Smooth muscle cell (in vitro differentiated cells): Measurements from ENCODE around the gene RSPRY1. TPM values are rescaled to one million over a fixed set of nuclear protein-coding genes. Genes with fewer than 3 reads are reported as not detected.
"Not testable (repeated sequence)": the region's sequence is repeated elsewhere in the genome, so short reads cannot be mapped to it uniquely, and the experiment has no call there.

Source experiments
- DNase-seq: peaks from one replicate; lab custom pipeline; 2025; ENCODE audit not compliant: unreplicated experiment; lab: John Stamatoyannopoulos, UW
- H2AFZ ChIP-seq: fragments of 200-600 bp; sonication (generic); 2 replicates; pipeline ENCODE4 v1.6.0; 2016; ENCODE audit warnings: antibody characterized with exemption, low read depth, mild to moderate bottlenecking
- H3F3A ChIP-seq: fragments of 200-600 bp; sonication (generic); 2 replicates; pipeline ENCODE4 v1.6.0; 2017; ENCODE audit warnings: antibody characterized with exemption, low read depth
- H3K27ac ChIP-seq: fragments of 200-600 bp; sonication (generic); 2 replicates; pipeline ENCODE4 v1.5.1; 2016; ENCODE audit warnings: low read depth, mild to moderate bottlenecking
- H3K27me3 ChIP-seq: fragments of 200-600 bp; sonication (generic); 2 replicates; pipeline ENCODE4 v1.6.1; 2016; ENCODE audit warnings: low read depth, mild to moderate bottlenecking
- H3K36me3 ChIP-seq: fragments of 200-600 bp; sonication (generic); 2 replicates; pipeline ENCODE4 v1.5.1; 2016; ENCODE audit warnings: low read depth
- H3K4me1 ChIP-seq: fragments of 200-600 bp; sonication (generic); 2 replicates; pipeline ENCODE4 v1.5.1; 2016; ENCODE audit warnings: low read depth
- H3K4me2 ChIP-seq: fragments of 200-600 bp; sonication (generic); 2 replicates; pipeline ENCODE4 v1.6.0; 2016; ENCODE audit warnings: mild to moderate bottlenecking
- H3K4me3 ChIP-seq: fragments of 200-600 bp; sonication (generic); 2 replicates; pipeline ENCODE4 v1.5.1; 2016; ENCODE audit warnings: mild to moderate bottlenecking
- H3K79me2 ChIP-seq: fragments of 200-600 bp; sonication (generic); 2 replicates; pipeline ENCODE4 v1.6.0; 2016; ENCODE audit warnings: low read depth, mild to moderate bottlenecking
- H3K9ac ChIP-seq: fragments of 200-600 bp; sonication (generic); 2 replicates; pipeline ENCODE4 v1.6.0; 2016; ENCODE audit warnings: low read depth
- H3K9me3 ChIP-seq: fragments of 200-600 bp; sonication (generic); replicated peaks from 2 replicates; pipeline ENCODE4 v1.5.1; 2016; ENCODE audit warnings: low read depth
- H4K20me1 ChIP-seq: fragments of 200-600 bp; sonication (generic); 2 replicates; pipeline ENCODE4 v1.6.0; 2016; ENCODE audit warnings: low read depth
- CTCF ChIP-seq: fragments of 200-600 bp; sonication (generic); IDR thresholded peaks from 2 replicates; pipeline ENCODE4 v1.5.1; 2017; ENCODE audit warnings: borderline replicate concordance, mild to moderate bottlenecking, antibody characterized with exemption; ENCODE audit not compliant: insufficient read depth, poor library complexity, severe bottlenecking
- WGBS: methylation state at CpG from one replicate; pipeline ENCODE4 v1.1.7; 2016; ENCODE audit warnings: low lambda C conversion rate; 5-methylcytosine and 5-hydroxymethylcytosine counted together
- polyA plus RNA-seq: library from polyadenylated mRNA; unstranded; fragments of >200 nt; fragmentation: Nextera tagmentation; extraction: Ambion mirVana; gene quantifications from 2 replicates; pipeline ENCODE4 v1.2.1, GENCODE V29; 2016
- total RNA-seq: library from RNA; depleted of rRNA; stranded (reverse); fragments of >200 nt; gene quantifications from 2 replicates; pipeline ENCODE4 v1.2.3, GENCODE V29; 2014

The RSPRY1 gene
- total and polyA plus RNA-seq, 2 experiments from 2014 or later, result 42.0 to 57.1 TPM

- Histone ChIP-seq H3K9ac (no peak overlapping the region), H3K4me1 (peaks cover 20% of the 10 kb centered on the region), H3F3A (no peaks in the 10 kb centered on the region), H3K27ac (no peak overlapping the region), H3K4me2 (no peak overlapping the region), H3K9me3 (no peaks in the 10 kb centered on the region), H3K79me2 (no peaks in the 10 kb centered on the region), H3K4me3 (no peak overlapping the region), H4K20me1 (no peaks in the 10 kb centered on the region), H2AFZ (no peak overlapping the region), H3K27me3 (no peaks in the 10 kb centered on the region), H3K36me3 (no peaks in the 10 kb centered on the region)
- DNase-seq, result no peak
- no peak for TF ChIP-seq CTCF
- WGBS, result 94% methylated on average over 11 of the region's 11 CpGs
These were observed 78.8 kb downstream of the RSPRY1 start for GRCh38 chr16:57264950-57265371.

- 83% methylated on average over 16 of the region's 16 CpGs for WGBS
These were observed 79.9 kb downstream of the RSPRY1 start for GRCh38 chr16:57265850-57266530.

GRCh38 chr16:57266531-57267260 lies 80.6 kb downstream of the RSPRY1 start:
- no peaks in the 10 kb centered on the region for H3K27me3 ChIP-seq
- peaks cover 11% of the 10 kb centered on the region for H3K4me1 ChIP-seq
- no peak overlapping the region for H3K9ac ChIP-seq
- H3K36me3 ChIP-seq, result no peaks in the 10 kb centered on the region
- no peaks in the 10 kb centered on the region for H4K20me1 ChIP-seq
- H3K27ac ChIP-seq, result no peak overlapping the region
- no peaks in the 10 kb centered on the region for H3K79me2 ChIP-seq
- no peak for TF ChIP-seq CTCF
- H3K4me2 ChIP-seq, result no peak overlapping the region
- H2AFZ ChIP-seq, result no peak overlapping the region
- no peak overlapping the region for H3K4me3 ChIP-seq
- H3F3A ChIP-seq, result no peaks in the 10 kb centered on the region
- 69% methylated on average over 6 of the region's 6 CpGs for WGBS
- no peaks in the 10 kb centered on the region for H3K9me3 ChIP-seq
- DNase-seq, result no peak

More at GRCh38 chr16:57265850-57266530, 79.9 kb downstream of the RSPRY1 start:
- H3K9ac ChIP-seq, result no peak overlapping the region
- H3K27ac ChIP-seq, result no peak overlapping the region
- no peaks in the 10 kb centered on the region for H4K20me1 ChIP-seq
- no peaks in the 10 kb centered on the region for H3F3A ChIP-seq
- no peak for DNase-seq
- TF ChIP-seq CTCF, result no peak
- no peaks in the 10 kb centered on the region for H3K36me3 ChIP-seq
- H3K4me1 ChIP-seq, result peaks cover 11% of the 10 kb centered on the region
- H3K27me3 ChIP-seq, result no peaks in the 10 kb centered on the region
- H3K79me2 ChIP-seq, result no peaks in the 10 kb centered on the region
- H3K9me3 ChIP-seq, result no peaks in the 10 kb centered on the region
- H3K4me3 ChIP-seq, result no peak overlapping the region
- H2AFZ ChIP-seq, result no peak overlapping the region
- H3K4me2 ChIP-seq, result no peak overlapping the region

- not testable (repeated sequence) for H3K27me3 ChIP-seq, DNase-seq, H3K36me3 ChIP-seq, H3K4me2 ChIP-seq, H3K9ac ChIP-seq, H4K20me1 ChIP-seq, H3K27ac ChIP-seq, H2AFZ ChIP-seq, H3K9me3 ChIP-seq, H3K4me3 ChIP-seq, H3F3A ChIP-seq, H3K79me2 ChIP-seq
- 93% methylated on average over 2 of the region's 2 CpGs for WGBS
- H3K4me1 ChIP-seq, result peaks cover 11% of the 10 kb centered on the region
These were observed 81.2 kb downstream of the RSPRY1 start for GRCh38 chr16:57267343-57267742.
